ENCODE data around the gene HELLS. TPM values are rescaled to one million over a fixed set of nuclear protein-coding genes. Genes with fewer than 3 reads are reported as not detected.

The HELLS gene
- total RNA-seq, 1 experiment from 2014 or later: 181 TPM

GRCh38 chr10:94607111-94607510, 61.5 kb downstream of the HELLS start:
- ChIA-PET CTCF (no interaction called here), POLR2A (ENCODE audit: low non-redundant PET) (no interaction called here)
- Histone ChIP-seq H3K27me3 (replicated peaks; ENCODE audit: insufficient read depth, low read depth, low read length, poor library complexity) (no peaks in the 10 kb centered on the region), H3K9me3 (ENCODE audit: low read depth, low read length, poor library complexity, severe bottlenecking) (no peaks in the 10 kb centered on the region), H3K4me3 (ENCODE audit: low read depth, low read length, poor library complexity, severe bottlenecking) (no peak overlapping the region), H3K4me1 (ENCODE audit: insufficient read depth, low read length, poor library complexity, severe bottlenecking) (no peaks in the 10 kb centered on the region), H3K36me3 (ENCODE audit: insufficient read depth, low read length, poor library complexity, severe bottlenecking) (peaks cover 54% of the 10 kb centered on the region), H3K27ac (ENCODE audit: low read depth, low read length, poor library complexity, severe bottlenecking) (no peak overlapping the region)
- intact Hi-C loops (cut with micrococcal nuclease; ENCODE audit: unreplicated experiment): no loop called here
- no TSS peak for BruUV-seq (replicated peaks)
- TF ChIP-seq CTCF (conservative IDR thresholded peaks at IDR 0.05; ENCODE audit: low read depth, low read length) (no peak), EZH2 (IDR thresholded peaks at IDR 0.05; ENCODE audit: borderline replicate concordance, low read depth, low read length, poor library complexity, severe bottlenecking) (no peak)
- no peak for DNase-seq (ENCODE audit: low spot score)

GRCh38 chr10:94608559-94608958, 63.0 kb downstream of the HELLS start:
- H3K4me1 ChIP-seq (ENCODE audit: insufficient read depth, low read length, poor library complexity, severe bottlenecking): no peaks in the 10 kb centered on the region
- intact Hi-C loops (cut with micrococcal nuclease; ENCODE audit: unreplicated experiment): no loop called here
- no TSS peak for BruUV-seq (replicated peaks)
- no peaks in the 10 kb centered on the region for H3K27me3 ChIP-seq (replicated peaks; ENCODE audit: insufficient read depth, low read depth, low read length, poor library complexity)
- ChIA-PET CTCF (no interaction called here), POLR2A (ENCODE audit: low non-redundant PET) (no interaction called here)
- no peaks in the 10 kb centered on the region for H3K9me3 ChIP-seq (ENCODE audit: low read depth, low read length, poor library complexity, severe bottlenecking)
- no peak for DNase-seq (ENCODE audit: low spot score)
- no peak for TF ChIP-seq EZH2 (IDR thresholded peaks at IDR 0.05; ENCODE audit: borderline replicate concordance, low read depth, low read length, poor library complexity, severe bottlenecking)
- no peak for TF ChIP-seq CTCF (conservative IDR thresholded peaks at IDR 0.05; ENCODE audit: low read depth, low read length)
- H3K4me3 ChIP-seq (ENCODE audit: low read depth, low read length, poor library complexity, severe bottlenecking): no peak overlapping the region
- peaks cover 41% of the 10 kb centered on the region for H3K36me3 ChIP-seq (ENCODE audit: insufficient read depth, low read length, poor library complexity, severe bottlenecking)
- no peak overlapping the region for H3K27ac ChIP-seq (ENCODE audit: low read depth, low read length, poor library complexity, severe bottlenecking)

- Histone ChIP-seq H3K27ac (ENCODE audit: low read depth, low read length, poor library complexity, severe bottlenecking) (no peak overlapping the region), H3K4me3 (ENCODE audit: low read depth, low read length, poor library complexity, severe bottlenecking) (no peak overlapping the region), H3K4me1 (ENCODE audit: insufficient read depth, low read length, poor library complexity, severe bottlenecking) (no peaks in the 10 kb centered on the region), H3K36me3 (ENCODE audit: insufficient read depth, low read length, poor library complexity, severe bottlenecking) (peaks cover 8% of the 10 kb centered on the region), H3K27me3 (replicated peaks; ENCODE audit: insufficient read depth, low read depth, low read length, poor library complexity) (no peaks in the 10 kb centered on the region), H3K9me3 (ENCODE audit: low read depth, low read length, poor library complexity, severe bottlenecking) (no peaks in the 10 kb centered on the region)
- intact Hi-C loops (cut with micrococcal nuclease; ENCODE audit: unreplicated experiment): no loop called here
- DNase-seq (ENCODE audit: low spot score): no peak
- ChIA-PET POLR2A (ENCODE audit: low non-redundant PET) (no interaction called here), CTCF (no interaction called here)
- TF ChIP-seq CTCF (conservative IDR thresholded peaks at IDR 0.05; ENCODE audit: low read depth, low read length) (no peak), EZH2 (IDR thresholded peaks at IDR 0.05; ENCODE audit: borderline replicate concordance, low read depth, low read length, poor library complexity, severe bottlenecking) (no peak)
- BruUV-seq (replicated peaks): no TSS peak
Observed at GRCh38 chr10:94614558-94614957, 69.0 kb downstream of the HELLS start.
